Adrenal gland (tissue), 12 donors: ENCODE data around the gene VWA1. TPM values are rescaled to one million over a fixed set of nuclear protein-coding genes. Genes with fewer than 3 reads are reported as not detected.

Experiments used
- DNase-seq, 7 donors: peaks; one replicate each; pipeline ENCODE4 v3.0.0-alpha.2; 2019 to 2020
- H3K27ac ChIP-seq, 5 donors: fragments of 200-600 bp; sonication (generic) in 4 of 5; 1 replicate in 3 of 5; 2 replicates in 2 of 5; pipeline versions ENCODE4 v1.5.1 to v1.8.0; 2016 to 2020; ENCODE audit warnings: mild to moderate bottlenecking in 1 of 5
- H3K27me3 ChIP-seq: fragments of 200-600 bp; 2 replicates; pipeline ENCODE4 v1.8.0; 2021
- H3K36me3 ChIP-seq, 2 donors: fragments of 200-600 bp; replicated peaks in 1 of 2; 1 replicate in 1 of 2; 2 replicates in 1 of 2; pipeline versions ENCODE4 v1.5.1 to v1.8.0; 2018 to 2022
- H3K4me1 ChIP-seq, 2 donors: fragments of 200-600 bp; replicated peaks in 1 of 2; 1 replicate in 1 of 2; 2 replicates in 1 of 2; pipeline versions ENCODE4 v1.5.1 to v1.8.0; 2018 to 2021
- H3K4me3 ChIP-seq, 4 donors: fragments of 200-600 bp; sonication (generic) in 3 of 4; one replicate each; pipeline ENCODE4 v1.5.1; 2016 to 2018
- H3K9me3 ChIP-seq, 3 donors: fragments of 200-600 bp; sonication (generic) in 1 of 3; replicated peaks in 1 of 3; 1 replicate in 2 of 3; 2 replicates in 1 of 3; pipeline versions ENCODE4 v1.5.1 to v1.8.0; 2016 to 2021
- POLR2A ChIP-seq, 2 donors: fragments of 450-650 bp; IDR thresholded peaks; one replicate each; pipeline ENCODE4 v1.6.1; 2017; ENCODE audit warnings: antibody characterized with exemption in 2 of 2, mild to moderate bottlenecking in 2 of 2, moderate library complexity in 1 of 2
- WGBS, 4 donors: extraction: QIAGEN DNeasy Blood & Tissue Kit in 2 of 4; methylation state at CpG; one replicate each; pipeline versions ENCODE4 v1.1.5 to v1.1.7; 2013 to 2017; 5-methylcytosine and 5-hydroxymethylcytosine counted together
- intact Hi-C, 2 donors: fragments of 100-400 bp; cut with DNase I; formaldehyde crosslinking; loops; one replicate each; pipeline versions ENCODE4 v1.14.1 to v1.15.0; 2022 to 2023
- polyA plus RNA-seq, 3 donors: library from polyadenylated mRNA; stranded (reverse); fragments of 200-250 nt in 2 of 3; fragments of 350-450 nt in 1 of 3; fragmentation: Illumina TruSeq in 1 of 3; extraction: RNeasy Lipid Tissue Mini Kit (QIAGEN cat#74804) in 1 of 3; gene quantifications; one replicate each; pipeline ENCODE4 v1.2.3, GENCODE V29; 2013 to 2014
- total RNA-seq, 9 donors: library from RNA; depleted of rRNA in 4 of 9; stranded (reverse); fragments of >200 nt in 4 of 9; fragments of 120-200 nt in 1 of 9; fragmentation: NEBNext Ultra II Directional in 1 of 9; extraction: Animal tissue kit (Norgen Biotek cat#: 25700) in 1 of 9; gene quantifications; one replicate each; pipeline versions ENCODE4 v1.1.0 to v1.2.4, GENCODE V29; 2013 to 2023
- TF ChIP-seq, protein P1 (sequence below), 6 experiments: fragments of 450-650 bp in 4 of 6; fragments of 200-600 bp in 2 of 6; sonication (generic) in 1 of 6; IDR thresholded peaks; 1 replicate in 5 of 6; 2 replicates in 1 of 6; pipeline versions ENCODE4 v1.5.1 to v1.8.0; 2016 to 2021; ENCODE audit warnings: antibody characterized with exemption in 6 of 6, mild to moderate bottlenecking in 2 of 6, moderate library complexity in 1 of 6
- donor health status: healthy with polysubstance abuse.
- donor health status: Bipolar disorder and iron deficiency.
- donor health status: DM: yes; HTN: yes; CAD: no.
- donor health status: DM: no; HTN: no; CAD: no.
- donor health status: DM: no; HTN: no; CAD: no.
- donor health status: DM: yes; HTN: yes; CAD: no.

The VWA1 gene
- total and polyA plus RNA-seq, 12 donors = 0.99 to 49.0 (median 29.3) TPM

- peaks cover 12 to 27% of the 10 kb centered on the region in 2 donors for H3K4me1 ChIP-seq
- DNase-seq = no peak
- H3K4me3 ChIP-seq = no peak overlapping the region
- TF ChIP-seq, protein P1, sequence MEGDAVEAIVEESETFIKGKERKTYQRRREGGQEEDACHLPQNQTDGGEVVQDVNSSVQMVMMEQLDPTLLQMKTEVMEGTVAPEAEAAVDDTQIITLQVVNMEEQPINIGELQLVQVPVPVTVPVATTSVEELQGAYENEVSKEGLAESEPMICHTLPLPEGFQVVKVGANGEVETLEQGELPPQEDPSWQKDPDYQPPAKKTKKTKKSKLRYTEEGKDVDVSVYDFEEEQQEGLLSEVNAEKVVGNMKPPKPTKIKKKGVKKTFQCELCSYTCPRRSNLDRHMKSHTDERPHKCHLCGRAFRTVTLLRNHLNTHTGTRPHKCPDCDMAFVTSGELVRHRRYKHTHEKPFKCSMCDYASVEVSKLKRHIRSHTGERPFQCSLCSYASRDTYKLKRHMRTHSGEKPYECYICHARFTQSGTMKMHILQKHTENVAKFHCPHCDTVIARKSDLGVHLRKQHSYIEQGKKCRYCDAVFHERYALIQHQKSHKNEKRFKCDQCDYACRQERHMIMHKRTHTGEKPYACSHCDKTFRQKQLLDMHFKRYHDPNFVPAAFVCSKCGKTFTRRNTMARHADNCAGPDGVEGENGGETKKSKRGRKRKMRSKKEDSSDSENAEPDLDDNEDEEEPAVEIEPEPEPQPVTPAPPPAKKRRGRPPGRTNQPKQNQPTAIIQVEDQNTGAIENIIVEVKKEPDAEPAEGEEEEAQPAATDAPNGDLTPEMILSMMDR (IDR thresholded peaks at IDR 0.05) = no peak
- TF ChIP-seq POLR2A (IDR thresholded peaks at IDR 0.05) = no peak
- no peaks in the 10 kb centered on the region for H3K9me3 ChIP-seq
- H3K27me3 ChIP-seq = no peaks in the 10 kb centered on the region
- intact Hi-C loops = no loop called here
- no peak overlapping the region for H3K27ac ChIP-seq
- WGBS, 4 donors = 51 to 72% (median 65%) methylated on average over 6 to 11 of the region's 11 CpGs
- no peaks in the 10 kb centered on the region for H3K36me3 ChIP-seq
Measured at GRCh38 chr1:1437904-1438376, 2.5 kb downstream of the VWA1 start.

GRCh38 chr1:1438531-1439381 lies 3.3 kb downstream of the VWA1 start:
- Histone ChIP-seq H3K9me3 (no peaks in the 10 kb centered on the region), H3K27me3 (no peaks in the 10 kb centered on the region), H3K36me3 (no peaks in the 10 kb centered on the region), H3K27ac (no peak overlapping the region), H3K4me3 (no peak overlapping the region), H3K4me1 (peaks cover 12 to 27% of the 10 kb centered on the region in 2 donors)
- TF ChIP-seq, protein P1 (IDR thresholded peaks at IDR 0.05) = no peak
- TF ChIP-seq POLR2A (IDR thresholded peaks at IDR 0.05) = no peak
- intact Hi-C loops = no loop called here
- WGBS, 4 donors = 84 to 95% (median 85%) methylated on average over 11 to 45 of the region's 45 CpGs
- DNase-seq = no peak

GRCh38 chr1:1439546-1440261 lies 4.2 kb downstream of the VWA1 start:
- Histone ChIP-seq H3K4me3 (no peak overlapping the region), H3K9me3 (no peaks in the 10 kb centered on the region), H3K4me1 (peaks cover 12 to 18% of the 10 kb centered on the region in 2 donors), H3K27me3 (no peaks in the 10 kb centered on the region), H3K27ac (no peak overlapping the region), H3K36me3 (no peaks in the 10 kb centered on the region)
- intact Hi-C loops = no loop called here
- TF ChIP-seq, protein P1 (IDR thresholded peaks at IDR 0.05) = no peak
- TF ChIP-seq POLR2A (IDR thresholded peaks at IDR 0.05) = no peak
- DNase-seq = peak in 1 of 7 donors; percentile 21
- 82 to 94% (median 83%) methylated on average over 17 to 82 of the region's 82 CpGs for WGBS, 4 donors

DNA sequence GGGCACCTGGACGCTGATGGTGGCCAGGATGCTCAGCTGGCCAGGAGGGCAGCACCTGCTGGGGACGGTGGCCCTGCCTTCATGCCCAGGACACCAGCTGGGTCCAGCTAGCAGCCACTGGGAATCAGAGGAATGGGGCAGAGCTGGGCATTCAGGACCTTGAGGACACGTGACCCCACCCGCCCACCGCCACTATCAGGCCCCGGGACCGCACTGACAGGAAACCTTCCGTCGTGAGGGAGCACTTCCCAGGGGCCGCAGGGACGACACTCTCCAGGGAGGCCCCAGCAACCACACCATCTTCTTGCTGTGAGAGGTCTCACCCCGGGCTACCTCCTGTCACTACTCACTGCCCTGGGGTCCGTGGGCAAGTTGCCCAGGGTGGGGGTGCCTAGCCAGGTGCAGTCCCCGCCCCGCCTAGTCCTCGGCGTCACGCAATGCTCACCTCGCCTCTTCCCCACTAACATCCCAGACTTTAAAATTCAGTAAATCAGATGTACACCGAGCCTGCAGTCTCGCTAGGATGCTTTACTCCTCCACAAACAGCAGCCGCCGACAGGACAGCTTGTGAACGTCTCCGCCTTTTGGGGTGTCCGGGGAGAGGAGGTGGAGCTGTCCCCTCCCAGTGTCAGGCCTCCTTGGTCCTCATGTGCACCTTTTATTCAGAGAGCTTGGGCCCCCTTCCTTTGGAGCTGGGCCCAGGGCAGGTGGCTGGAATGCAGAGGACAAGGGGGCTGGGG lies 4.9 kb downstream of the VWA1 start:
- Histone ChIP-seq H3K27ac (no peak overlapping the region), H3K36me3 (no peaks in the 10 kb centered on the region), H3K9me3 (no peaks in the 10 kb centered on the region), H3K27me3 (no peaks in the 10 kb centered on the region), H3K4me3 (no peak overlapping the region), H3K4me1 (peaks cover 7 to 11% of the 10 kb centered on the region in 2 donors)
- TF ChIP-seq, protein P1 (IDR thresholded peaks at IDR 0.05) = no peak
- TF ChIP-seq POLR2A (IDR thresholded peaks at IDR 0.05) = no peak
- 67 to 80% (median 73%) methylated on average over 14 to 26 of the region's 26 CpGs for WGBS, 4 donors
- intact Hi-C loops = no loop called here
- DNase-seq = peak in 1 of 7 donors; percentile 19
